ENCODE results near the gene THUMPD1.
"Not testable (repeated sequence)": the region's sequence is repeated elsewhere in the genome, so short reads cannot be mapped to it uniquely, and the experiment has no call there.

The THUMPD1 gene

DNA sequence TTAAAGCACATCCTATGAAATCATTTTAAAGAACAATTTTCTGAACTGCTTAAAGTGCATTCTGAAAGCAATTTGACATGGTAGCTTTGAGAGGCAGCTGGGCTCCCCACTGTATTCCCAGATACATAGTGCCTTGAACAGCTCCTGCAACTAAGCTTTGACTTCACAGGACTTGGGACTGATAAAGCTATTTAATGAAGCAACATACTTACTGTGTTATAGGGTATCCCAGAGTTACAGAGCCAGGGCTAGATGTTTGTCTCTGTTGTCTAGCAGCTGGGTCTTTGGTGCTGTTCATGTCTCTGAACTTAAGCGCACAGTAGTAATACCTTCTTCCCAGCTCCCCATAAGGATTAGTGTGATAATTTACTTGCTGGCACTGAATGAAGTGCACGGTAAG, 45.0 kb downstream of the THUMPD1 start:
- no peak for DNase-seq (ENCODE audit: low read depth in 2 of 2, low spot score in 1 of 2)

DNA sequence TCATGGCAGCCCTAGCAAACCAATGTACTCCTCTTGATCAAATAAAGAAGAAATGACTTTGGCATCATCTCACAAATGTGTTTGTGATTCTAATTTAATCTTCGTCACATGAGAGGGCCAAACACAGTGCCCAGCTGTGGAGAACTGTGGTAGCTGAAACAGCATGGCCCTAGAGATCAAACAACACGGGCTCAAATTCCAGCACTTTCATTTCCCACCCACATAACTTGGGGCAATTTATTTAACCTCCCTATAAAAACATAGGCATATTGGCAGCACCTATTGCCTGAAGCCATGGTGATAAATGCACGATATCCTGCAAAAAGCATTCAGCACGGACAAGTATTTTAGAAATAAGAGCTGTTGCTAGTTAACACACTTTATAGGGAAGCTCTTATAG, 46.6 kb downstream of the THUMPD1 start:
- DNase-seq (ENCODE audit: low read depth in 2 of 2, low spot score in 1 of 2) = no peak

GRCh38 chr16:20694096-20694495, 47.5 kb downstream of the THUMPD1 start:
- not testable (repeated sequence) for DNase-seq (ENCODE audit: low read depth in 2 of 2, low spot score in 1 of 2)

DNA sequence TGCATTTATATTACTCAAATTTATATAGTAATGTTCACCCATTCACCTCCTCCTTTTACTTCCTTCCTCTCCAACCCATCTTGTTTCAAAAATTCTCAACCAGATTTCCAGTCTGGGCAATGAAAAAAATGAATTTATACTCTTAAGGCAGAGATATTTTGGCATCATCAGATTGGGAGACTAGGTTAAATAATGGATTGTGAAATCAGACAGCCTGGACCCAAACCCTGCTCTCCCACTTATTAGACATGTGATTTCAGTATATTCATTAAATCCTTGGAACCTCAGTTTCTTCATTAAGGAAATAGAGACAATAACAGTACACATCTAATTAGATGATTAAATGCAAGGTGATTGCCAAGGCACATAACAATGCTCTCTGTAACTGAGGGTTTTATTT, 52.0 kb downstream of the THUMPD1 start:
- DNase-seq (ENCODE audit: low read depth in 2 of 2, low spot score in 1 of 2) = no peak

DNA sequence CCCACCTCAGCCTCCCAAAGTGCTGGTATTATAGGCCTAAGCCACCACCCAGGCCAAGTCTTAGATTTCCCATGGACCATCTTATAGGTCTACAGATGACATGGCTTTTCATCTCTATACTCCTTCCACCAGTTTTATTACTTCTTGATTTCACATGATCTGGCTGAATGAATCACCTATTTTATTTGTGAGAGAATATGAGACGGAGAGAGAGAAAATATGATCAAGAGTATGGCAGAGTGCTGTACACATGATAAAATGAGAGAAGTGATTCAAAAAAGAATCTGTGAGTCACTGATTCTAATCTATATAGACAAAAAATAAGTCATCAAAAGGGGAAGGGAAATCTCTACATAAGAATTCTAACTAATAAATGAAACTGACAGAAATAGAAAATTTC, 57.8 kb downstream of the THUMPD1 start:
- no peak for DNase-seq (ENCODE audit: low read depth in 2 of 2, low spot score in 1 of 2)
